ACHN (cell line): ENCODE data around the gene TRIM47.

Experiments used
- DNase-seq: peaks from one replicate; pipeline ENCODE4 v3.0.0-alpha.2; 2015
- in situ Hi-C: cut with HindIII; loops from 2 replicates; pipeline ENCODE4 v1.10.0; 2017; ENCODE audit warnings: low sequenced_read_pairs, low pct_ligation_motif_present, low pct_unique_long_range_greater_than_20kb

TRIM47 gene

GRCh38 chr17:75825748-75826370, 52.5 kb downstream of the TRIM47 start:
- no peak for DNase-seq
- in situ Hi-C loops, result no loop called here

DNA sequence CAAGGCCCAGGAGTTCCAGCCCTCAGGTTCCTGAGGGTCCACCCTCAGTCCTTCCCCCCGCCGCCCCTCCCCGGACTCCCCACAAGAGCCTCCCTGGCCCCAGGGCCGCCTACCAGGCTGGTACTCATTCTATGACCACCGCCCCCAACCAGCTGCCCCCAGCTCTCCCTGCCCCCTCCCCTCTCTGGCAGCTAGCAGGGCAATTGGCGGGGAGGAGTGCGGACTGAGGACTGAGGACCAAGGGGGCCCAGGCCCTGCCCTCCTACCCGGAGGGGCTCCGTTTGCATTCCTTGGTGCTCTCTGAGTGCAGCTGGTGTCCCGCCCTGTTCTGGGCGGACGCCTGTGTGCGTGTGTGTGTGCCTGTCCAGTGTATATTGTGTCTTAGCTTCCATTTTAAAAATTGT, 53.2 kb downstream of the TRIM47 start:
- in situ Hi-C loops, result no loop called here
- no peak for DNase-seq

GRCh38 chr17:75824666-75825065, 53.7 kb downstream of the TRIM47 start:
- in situ Hi-C loops, result no loop called here
- no peak for DNase-seq
